ENCODE measurements around the gene AHCYL1.

AHCYL1 gene

DNA sequence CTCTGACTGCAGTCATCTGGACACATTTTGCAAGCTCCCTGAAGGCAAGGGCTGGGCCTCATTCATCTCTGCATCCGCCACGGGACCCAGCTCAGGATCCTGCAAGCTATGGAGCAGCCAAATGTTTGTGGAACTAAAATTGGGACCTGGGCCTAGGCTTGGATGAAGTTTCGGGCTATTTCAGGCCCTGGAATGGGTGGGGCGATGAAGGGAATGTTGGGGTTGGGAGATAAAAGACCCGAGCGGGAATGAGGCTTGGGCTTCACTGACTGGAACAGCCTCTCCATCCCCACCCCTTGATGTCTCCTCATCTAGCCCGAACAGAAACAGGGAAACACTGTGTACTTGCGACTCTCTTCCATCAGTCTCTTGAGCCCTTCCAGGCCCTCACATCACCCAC lies 7.3 kb upstream of the AHCYL1 start:
- DNase-seq = no peak

DNA sequence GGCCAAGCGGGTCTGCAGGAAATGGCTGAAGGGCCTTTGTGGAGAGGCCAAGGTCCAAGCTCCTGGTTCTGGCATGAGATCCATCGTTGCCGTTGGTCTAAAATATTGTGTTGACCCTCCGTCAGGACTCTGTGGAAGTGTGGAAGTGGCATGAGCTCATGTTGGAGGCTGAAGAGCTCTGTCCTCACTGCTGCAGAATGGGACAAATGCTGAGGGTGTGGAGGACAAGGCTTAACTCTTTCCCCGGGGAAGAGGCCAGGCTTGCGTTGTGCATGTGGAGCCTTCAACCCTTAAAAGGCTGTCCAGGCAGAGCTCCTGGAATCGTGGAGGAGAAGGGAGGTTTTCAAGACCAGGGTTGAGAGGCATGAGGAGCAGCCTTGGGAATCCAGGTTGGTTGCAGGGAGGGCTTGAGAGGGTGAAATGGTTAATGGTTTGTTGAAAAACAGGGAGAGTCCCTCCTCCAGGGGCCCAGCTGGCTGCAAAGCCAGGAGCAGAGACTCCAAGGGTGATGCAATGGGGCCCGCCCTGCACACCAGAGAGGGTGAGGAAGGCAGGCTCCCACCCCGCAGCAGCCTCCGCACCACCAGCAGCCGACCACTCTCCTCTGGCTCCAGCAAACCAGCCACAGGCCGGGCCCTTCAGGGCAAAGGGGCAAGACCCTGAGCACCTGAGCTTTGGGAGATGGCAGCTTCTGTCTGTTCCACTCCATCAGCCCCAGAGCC lies 6.7 kb upstream of the AHCYL1 start:
- DNase-seq = no peak

DNA sequence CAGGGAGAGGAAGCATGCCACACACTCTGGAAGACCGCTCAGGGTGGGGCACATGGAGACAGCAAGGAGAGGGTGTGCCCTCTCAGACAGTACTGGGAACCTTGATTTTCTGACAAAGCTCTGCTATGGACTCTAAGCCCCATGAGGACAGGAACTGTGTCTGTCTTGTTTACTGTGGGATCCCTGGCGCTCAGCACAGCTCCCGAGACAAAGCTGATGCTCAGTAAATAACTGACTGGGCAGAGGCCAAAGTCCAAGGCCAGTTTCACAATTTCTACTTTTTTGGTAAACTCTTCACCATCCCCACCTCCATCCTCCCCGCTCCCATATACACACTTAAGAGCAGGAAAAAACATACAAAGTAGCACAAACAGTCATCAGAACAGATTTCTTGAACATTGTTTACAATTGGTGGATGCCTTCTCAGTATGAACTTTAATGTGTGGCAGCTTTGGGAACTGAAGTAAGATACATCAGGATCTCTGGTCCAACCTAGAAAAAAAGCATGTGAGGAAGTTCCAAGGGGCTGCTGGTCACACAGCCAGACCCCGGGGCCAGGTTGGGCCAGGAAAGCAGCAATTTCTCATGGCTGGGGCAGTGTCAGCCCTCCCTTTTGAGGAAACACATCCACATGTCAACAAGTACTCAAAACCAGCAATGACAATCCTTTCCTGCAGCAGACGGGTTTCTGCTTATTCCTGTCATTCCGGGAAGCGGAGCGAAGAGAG lies 5.6 kb upstream of the AHCYL1 start:
- DNase-seq = no peak

DNA sequence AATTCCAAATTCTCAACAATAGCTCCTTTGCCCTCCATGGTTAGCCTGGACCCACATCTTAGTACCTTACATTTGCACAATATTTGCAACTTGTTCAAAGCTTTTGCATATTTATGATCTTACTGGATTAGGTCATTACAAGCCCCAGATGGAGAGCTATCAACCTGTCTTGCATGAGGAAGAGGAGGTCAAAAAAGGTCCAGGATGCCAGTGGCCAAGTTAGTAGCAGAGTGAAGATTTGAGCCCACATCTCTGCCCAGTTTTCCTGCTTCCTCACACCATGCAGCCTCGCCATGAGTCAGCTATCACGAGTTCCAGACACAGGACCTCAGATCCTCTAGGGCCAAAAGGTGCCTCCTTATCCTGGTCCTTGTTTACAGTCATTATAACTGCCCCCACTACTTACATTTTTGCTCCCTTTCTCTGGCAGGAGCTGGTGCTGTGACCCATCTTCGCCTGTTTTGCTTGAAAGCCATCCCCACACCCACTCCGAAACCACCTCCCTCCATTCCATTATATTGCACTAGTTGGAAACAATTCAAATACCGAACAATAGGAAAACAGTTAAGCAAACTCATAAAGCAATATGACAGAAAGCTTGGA lies 5.0 kb upstream of the AHCYL1 start:
- no peak for DNase-seq

DNA sequence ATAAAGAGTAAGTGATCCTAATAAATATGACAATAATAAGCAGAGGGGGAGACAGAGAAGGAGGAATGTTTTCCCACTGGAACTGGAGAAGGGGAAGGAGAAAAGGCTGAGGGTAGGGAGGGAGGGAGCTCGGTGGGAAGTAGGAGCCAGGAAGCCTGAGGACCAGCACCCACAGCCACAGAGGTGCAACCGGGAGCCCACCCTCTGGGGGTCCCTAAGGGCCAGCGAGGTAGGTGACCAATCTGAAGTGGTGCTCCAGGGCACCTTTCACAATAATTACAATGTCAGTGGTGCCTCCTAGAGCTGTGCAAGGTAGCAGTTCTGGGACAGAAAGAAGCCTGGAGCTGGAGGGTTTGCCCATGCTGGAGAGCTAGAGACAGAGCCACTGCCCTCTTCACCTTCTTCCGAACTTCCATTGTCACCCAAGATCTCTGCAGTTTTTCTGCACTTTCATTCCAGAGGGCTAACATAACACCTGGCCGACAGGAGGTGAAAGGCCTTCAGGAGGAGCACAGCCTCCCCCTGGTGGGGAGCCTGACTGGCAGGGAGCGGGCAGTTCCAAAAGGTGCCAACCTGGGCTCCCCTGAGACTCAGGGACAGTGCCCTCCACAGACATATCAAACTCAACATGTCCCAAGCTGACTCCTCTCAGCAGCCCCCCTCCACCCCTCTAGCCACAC lies 4.1 kb upstream of the AHCYL1 start:
- no peak for DNase-seq

DNA sequence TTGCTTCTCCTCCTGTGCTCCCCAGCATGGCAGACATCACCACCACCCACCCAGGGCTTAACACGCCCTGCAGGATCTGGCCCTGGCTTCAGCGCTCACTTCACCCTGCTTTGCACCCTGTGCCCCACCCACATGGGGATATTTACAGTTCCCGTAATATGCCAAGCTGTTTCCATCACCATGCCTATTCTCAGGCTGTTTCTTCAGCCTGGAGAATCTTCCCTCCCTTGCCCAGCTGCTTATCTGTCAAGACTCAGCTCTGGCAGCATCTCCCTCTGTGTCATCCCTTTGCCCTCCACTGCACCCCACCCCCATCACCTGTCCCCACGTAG lies 3.6 kb upstream of the AHCYL1 start:
- DNase-seq = no peak

DNA sequence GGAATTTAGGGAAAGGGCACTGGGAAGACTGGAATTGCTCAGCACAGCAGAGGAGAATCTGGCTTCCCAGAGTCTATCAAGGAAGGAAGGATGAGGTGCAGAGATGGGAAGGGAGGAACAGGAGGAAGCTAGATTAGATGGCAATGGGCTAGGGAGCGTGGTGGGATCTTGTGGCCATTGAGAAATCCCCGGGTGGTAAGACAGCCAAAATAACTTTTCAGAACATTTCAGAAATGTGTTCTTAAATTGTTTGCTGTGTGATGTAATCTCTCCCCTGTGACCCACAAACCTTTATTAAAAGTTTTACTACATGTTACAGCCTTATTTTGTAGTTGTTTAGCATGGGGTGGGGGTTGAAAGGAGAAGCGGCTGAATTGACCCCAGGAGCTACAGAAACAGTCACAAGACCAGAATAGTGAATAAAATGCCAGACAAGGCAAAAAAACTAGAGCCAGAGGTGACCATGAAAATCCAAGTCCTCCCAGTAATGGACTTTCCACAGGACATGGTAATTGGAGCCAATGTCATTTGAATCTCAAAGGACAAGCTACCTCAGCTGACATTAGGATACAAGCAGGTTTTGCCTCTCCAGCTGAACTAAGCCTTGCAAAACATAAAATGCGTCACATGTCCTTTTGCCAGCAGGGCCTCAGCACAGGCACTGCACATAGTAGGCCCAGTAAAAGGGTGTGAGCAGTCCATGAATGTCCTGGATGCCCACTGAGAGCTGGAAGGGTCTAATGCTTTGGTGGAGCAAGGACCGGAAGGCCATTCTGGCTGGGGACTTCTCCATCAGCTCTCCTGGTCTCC lies 980 bp upstream of the AHCYL1 start:
- DNase-seq = no peak

DNA sequence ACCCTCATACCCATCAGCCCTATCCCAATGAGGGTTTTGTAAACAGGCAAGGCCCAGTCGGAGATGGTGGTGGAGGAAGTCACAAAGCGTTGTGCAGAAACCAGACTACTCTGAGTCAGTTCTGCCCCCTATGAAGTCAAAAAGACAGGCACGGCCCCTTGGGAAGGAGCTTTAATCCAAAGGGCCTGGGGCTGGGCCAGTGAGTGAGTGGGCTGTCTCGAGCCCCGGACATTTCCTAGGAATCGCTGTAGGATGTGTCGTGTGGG lies 442 bp upstream of the AHCYL1 start:
- DNase-seq = peak; percentile 63

DNA sequence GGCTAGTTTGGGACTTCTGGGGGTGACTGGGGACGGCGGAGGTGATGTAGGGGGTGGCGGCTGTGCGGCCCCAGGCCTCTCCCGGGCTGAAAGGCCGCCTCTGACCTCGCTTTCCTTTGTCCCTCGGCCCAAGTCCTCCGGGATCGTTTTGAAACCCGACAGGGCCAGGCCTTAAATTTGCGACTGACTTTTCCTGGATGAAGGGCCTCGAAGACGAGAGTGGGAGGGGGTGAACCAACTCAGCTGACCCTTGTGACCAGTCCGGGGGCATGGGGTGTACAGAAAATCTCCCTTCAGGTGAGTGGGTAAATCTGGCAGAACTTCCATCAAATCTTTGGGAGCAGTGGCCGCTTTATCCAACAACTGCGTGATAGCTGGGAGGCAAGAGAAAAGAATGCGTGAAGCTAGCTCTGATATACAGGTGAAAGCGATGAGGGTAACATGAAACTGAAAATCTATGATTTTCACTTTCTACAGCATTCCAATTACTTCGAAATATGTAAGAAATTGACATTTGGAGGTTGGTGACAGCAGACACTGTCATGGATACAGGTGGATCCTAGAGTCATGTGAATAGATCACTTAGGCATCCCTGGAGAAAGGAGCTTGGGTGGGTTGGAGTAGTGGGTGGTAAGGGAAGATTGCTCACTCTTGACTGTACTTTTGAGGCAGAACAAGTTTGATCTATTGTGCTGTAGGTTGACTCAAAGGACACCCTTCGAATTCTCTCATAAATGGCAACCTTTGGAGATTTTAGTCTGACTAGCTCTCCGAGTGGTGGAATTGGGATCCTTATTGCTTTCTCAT lies 885 bp downstream of the AHCYL1 start:
- no peak for DNase-seq

DNA sequence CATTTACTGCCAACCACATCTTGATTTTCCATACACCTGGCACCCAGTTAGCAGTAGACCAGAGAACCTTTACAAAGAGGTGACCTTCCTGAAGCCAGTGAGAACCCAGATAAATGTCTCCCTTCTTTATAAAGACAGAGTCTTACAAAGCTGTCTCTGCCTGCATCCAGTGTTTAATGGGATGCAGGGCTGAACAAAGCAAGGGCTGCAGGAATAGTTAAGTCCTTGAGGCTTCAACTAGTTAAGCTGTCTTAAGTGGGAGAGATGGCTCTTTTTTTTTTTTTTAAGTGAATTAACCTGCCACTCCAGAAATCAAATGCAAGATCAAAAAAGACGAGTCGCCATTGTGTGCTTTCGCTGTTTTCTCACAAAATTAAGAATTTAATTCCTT lies 1.5 kb downstream of the AHCYL1 start:
- no peak for DNase-seq

DNA sequence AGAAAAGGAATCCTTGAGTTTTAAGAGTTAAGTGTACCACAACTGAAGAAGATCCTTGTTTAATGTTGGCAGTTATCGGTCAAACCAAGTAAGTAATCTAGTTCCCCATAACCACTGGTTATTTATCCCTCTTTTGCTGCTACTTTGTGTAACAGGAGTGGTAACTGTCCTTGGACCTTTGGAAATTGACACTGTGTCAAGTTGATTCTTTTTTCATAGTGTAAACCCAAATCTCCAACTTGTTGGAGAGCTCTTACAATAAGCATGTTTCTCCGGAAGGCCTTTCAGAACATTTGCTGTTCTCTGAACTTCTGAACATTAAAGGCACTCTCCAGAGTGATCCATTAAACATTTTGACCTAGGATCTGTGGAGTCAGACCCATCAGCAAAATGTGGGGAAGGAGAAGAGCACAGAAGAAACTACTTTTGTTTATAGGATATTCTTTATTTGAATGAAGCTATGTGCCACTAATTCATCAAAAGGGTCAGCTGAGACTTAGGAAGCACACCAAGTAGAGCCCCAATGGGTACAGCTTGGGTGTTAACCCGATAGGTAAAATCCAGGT lies 3.9 kb downstream of the AHCYL1 start:
- no peak for DNase-seq

DNA sequence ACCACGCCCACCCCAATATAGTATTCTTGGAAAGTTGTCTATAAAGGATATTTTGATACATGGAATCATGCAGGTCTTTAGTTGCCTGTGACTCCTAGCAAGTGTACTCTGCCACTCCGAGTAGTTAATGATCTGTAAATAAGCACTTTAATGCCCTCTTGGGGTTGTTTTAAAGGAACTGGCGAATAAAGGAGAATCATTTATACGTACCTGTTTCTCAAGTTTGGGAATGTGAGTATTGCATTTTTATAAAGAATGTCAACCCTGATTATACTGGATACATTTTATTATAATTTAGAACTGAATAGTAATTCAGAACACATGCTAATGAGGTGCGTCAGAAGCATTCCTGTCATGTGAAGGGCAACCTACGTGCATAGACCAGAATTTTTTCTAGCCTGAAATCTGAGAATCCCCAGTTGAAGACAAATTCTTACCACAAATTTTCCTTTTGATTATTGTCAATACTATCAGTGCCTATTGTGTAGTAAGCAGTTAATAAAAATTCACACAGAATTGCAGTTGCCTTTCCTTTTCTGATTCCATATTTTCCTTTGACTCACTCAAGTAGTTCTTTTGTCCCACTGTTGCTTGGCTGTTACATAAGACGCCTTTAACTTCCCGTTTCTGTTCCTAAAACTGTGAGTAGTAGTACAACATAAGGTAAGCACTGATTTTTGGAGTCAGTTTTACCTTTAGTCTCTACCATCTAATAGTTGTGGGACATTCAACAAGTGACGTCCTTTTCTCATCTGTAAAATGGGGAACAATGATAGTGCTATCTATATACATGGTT lies 5.1 kb downstream of the AHCYL1 start:
- DNase-seq = no peak

DNA sequence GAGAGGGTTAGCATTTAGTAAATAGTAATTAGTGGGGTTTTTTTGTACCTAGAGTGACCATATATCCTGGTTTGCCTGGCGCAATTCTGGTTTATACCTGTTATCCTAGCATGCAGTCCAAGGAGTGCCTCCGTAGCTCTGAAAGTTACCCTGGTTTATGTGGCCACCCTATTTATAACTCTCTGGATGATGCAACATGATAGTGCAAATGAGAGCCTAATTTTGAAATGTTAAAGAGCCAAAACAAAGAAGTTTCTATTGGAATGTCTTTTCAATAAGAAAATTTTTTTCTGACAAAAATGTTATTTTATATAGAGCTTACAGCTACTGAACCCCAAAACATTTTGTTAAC lies 5.7 kb downstream of the AHCYL1 start:
- no peak for DNase-seq

DNA sequence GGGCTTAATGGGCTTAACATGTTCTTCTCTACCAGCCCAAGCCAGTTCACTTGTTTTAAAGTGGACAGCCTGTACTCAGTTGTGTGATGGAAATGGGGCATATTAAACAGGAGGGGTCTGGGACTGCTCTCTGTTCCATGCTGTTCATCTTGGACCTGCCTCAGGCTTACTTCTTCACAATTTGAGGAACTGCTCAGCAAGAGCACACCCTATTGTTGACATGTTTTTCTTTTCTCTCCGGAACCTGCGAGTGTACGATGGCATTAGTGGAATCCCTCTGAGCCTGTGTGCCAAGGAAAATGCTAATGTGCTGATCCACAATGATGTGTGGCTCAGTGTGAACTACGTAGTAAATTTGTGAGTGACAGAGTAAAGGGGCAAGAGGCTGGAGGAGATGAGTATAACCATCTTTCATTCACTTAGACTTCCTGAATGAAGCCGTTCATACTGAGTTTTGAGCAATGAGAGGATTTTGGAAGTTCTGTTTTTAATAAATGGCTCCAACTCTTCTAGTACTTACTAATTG lies 6.9 kb downstream of the AHCYL1 start:
- no peak for DNase-seq

DNA sequence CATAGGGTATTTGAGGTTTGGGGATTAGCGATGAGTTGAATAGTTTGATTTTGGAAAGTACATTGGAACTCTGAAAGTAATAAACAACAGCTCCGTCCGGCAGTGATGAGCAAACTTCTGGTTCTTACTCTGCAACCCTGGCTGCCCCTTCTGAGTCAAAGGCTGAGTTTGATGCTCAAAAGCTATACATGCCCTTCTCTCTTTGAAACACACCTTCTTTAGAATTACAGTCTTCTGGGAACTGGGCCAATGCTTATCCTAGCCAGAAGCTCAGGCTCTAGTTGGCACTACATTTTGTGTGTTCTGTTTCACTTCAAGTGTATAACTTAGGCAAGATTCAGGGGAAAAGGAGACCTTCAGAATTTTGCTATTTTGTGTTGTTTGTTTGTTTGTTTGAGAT lies 9.3 kb downstream of the AHCYL1 start:
- no peak for DNase-seq

DNA sequence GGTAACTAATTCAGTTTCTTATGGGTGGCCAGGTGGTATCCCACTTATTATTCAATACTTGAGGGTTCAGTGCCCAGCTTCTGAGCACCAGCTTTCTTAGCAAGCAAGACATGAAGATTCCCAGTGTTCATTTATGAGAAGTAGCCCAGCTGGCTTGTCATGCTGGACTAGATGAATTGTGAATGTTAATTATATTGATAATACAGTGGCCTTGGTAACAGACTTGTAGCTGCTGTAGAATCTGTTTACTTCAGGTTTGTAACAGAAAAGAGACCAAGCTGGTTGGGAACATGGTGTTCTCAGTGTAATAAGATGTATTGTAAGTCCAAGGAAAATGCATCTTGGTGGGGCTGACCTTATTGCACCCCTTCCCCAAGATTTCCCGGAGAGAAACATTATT lies 10.1 kb downstream of the AHCYL1 start:
- DNase-seq = no peak

DNA sequence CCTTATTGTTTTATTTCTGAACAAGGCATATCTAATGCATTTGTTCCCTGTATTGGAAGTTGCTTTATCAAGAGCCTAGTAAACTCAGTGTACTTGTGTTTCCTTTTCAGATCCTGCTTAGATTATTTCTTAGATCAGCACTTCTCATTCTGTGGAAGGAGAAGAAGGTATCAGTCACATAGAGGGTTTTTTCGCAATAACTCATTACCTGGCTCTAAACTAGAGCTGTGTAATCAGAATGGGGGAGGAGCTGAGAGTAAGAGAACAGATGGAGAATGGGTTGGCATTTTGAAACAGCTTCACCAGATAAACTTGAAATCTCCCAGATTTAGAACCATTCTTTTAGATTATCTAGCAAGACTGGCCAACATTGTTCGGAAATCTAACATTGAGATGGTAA lies 11.0 kb downstream of the AHCYL1 start:
- no peak for DNase-seq

DNA sequence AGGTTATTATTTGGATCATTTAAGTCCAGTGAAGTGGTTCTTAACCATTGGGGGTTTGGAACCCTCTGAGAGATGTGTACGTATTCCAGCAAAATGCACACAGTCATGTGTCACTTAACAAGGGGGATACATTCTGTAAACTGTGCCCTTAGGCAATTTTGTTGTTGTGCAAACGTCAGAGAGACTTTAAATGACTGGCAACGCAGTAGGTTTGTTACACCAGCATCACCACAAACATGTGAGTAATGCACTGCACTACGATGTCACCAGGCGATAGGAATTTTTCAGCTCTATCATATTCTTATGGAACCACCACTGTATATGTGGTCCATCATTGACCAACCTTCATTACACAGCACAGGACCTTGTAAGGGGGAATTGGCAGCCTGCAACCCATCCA lies 11.9 kb downstream of the AHCYL1 start:
- DNase-seq = no peak

DNA sequence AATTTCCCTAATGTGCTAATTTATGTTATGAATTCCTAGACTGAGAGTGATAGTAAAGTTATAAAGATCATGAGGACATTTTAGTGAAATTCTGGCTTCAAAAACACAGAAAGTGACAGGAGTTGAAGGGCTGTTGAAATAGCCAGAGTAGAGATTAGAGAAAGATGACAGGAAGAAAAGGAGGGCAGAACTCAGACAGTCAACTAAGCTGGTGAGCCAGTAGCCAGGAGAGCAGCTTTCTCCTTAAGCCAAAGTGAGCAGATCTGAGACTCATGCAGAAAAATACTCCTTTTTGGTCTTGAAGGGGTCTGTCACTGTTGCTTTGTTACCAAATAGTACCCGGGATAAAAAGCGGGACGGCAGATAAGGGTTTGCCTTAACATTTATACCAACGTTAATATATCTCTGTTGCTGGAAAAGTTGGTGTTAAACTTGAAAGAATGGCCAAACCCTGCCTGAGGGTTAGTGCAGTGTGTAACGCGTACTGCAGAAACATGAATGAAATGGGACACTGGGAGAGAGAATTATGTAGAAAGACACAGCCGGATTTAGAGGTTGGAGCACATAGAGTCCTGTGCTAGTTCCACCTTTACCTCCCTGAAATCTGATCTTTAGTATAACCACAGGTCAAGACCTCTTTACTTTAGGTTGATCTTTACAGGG lies 12.8 kb downstream of the AHCYL1 start:
- DNase-seq = no peak

DNA sequence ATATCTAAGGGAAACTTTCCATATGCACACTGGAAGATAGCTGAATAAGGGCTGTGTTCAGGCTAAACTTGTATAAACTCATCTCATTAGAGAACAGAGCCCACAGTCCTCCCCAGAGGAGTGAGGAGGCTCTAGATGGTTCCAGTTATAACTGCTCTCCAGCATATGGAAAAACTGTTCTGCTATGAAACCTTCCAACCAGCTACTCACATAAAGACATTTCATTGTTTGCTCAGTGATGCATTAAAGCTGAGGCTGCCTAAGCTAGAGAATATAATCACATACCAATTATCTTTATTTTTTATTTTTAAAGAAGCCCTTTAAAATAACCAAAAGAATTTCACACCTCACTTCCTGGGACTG lies 13.3 kb downstream of the AHCYL1 start:
- no peak for DNase-seq

DNA sequence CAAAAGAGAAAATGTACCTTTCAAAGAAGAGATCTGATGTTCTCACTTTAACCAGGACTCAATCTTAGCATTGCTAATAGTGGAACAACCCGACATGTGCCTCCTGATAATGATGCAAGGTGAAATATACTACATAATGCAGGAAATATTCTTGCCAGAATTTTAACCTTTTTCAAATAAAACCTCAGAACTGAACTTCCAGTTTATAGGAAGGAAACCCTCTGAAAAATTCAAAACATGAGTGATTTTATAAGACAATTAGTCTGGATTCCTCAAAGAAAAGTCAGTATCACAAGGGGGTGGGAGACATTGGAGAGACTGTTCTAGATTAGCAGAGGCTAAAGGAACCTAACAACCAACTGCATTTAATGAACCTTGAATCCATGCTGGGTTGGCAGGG lies 18.1 kb downstream of the AHCYL1 start:
- DNase-seq = no peak

Measured in activated CD8-positive, alpha-beta memory T cell treated with anti-CD3 and anti-CD28 coated beads, Interleukin-2, amount 50 U/mL, for 48 hours (primary cell).